Measurements from ENCODE around the gene GPR141. TPM values are rescaled to one million over a fixed set of nuclear protein-coding genes. Genes with fewer than 3 reads are reported as not detected.

GPR141 gene
- total RNA-seq, 1 experiment from 2014 or later, result 1.8 TPM

- peaks cover 11% of the 10 kb centered on the region for H3K4me1 Mint-ChIP-seq
- POLR2A ChIA-PET, result no interaction called here
Observed at GRCh38 chr7:37713613-37714012, 30.0 kb downstream of the GPR141 start.

DNA sequence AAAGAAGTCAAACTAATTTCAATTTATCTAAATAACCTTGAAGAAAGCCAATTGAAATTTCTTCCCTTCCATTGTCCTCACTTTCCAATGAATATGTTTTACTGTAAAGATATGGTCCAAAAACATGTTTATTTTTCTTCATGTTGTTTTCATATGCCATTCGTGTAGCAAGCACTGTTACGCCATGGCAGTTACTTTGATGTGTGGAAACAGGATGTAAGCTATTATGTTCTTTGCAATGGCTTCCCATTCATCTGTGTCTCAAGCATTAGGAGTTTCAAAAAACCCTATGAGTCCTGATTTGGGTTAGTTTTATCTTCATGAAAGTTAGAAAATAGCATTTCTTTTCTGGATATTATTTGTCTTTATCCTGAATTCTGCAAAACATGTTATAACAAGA is 31.0 kb downstream of the GPR141 start:
- no peak for TF ChIP-seq ZNF121 (CRISPR knock-in tag; IDR thresholded peaks at IDR 0.05)
- no peak for TF ChIP-seq ZNF423 (CRISPR knock-in tag; IDR thresholded peaks at IDR 0.05)
- no peak for TF ChIP-seq SMAD4 (CRISPR knock-in tag; IDR thresholded peaks at IDR 0.05)
- TF ChIP-seq ATF2 (CRISPR knock-in tag; IDR thresholded peaks at IDR 0.05; ENCODE audit: borderline replicate concordance, low read depth), result no peak
- TF ChIP-seq, protein P1, sequence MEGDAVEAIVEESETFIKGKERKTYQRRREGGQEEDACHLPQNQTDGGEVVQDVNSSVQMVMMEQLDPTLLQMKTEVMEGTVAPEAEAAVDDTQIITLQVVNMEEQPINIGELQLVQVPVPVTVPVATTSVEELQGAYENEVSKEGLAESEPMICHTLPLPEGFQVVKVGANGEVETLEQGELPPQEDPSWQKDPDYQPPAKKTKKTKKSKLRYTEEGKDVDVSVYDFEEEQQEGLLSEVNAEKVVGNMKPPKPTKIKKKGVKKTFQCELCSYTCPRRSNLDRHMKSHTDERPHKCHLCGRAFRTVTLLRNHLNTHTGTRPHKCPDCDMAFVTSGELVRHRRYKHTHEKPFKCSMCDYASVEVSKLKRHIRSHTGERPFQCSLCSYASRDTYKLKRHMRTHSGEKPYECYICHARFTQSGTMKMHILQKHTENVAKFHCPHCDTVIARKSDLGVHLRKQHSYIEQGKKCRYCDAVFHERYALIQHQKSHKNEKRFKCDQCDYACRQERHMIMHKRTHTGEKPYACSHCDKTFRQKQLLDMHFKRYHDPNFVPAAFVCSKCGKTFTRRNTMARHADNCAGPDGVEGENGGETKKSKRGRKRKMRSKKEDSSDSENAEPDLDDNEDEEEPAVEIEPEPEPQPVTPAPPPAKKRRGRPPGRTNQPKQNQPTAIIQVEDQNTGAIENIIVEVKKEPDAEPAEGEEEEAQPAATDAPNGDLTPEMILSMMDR (IDR thresholded peaks at IDR 0.05), result no peak
- TF ChIP-seq, protein P2, sequence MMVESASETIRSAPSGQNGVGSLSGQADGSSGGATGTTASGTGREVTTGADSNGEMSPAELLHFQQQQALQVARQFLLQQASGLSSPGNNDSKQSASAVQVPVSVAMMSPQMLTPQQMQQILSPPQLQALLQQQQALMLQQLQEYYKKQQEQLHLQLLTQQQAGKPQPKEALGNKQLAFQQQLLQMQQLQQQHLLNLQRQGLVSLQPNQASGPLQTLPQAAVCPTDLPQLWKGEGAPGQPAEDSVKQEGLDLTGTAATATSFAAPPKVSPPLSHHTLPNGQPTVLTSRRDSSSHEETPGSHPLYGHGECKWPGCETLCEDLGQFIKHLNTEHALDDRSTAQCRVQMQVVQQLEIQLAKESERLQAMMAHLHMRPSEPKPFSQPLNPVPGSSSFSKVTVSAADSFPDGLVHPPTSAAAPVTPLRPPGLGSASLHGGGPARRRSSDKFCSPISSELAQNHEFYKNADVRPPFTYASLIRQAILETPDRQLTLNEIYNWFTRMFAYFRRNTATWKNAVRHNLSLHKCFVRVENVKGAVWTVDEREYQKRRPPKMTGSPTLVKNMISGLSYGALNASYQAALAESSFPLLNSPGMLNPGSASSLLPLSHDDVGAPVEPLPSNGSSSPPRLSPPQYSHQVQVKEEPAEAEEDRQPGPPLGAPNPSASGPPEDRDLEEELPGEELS (CRISPR knock-in tag; IDR thresholded peaks at IDR 0.05), result no peak
- no peak for TF ChIP-seq HMGA2 (CRISPR knock-in tag; IDR thresholded peaks at IDR 0.05)
- TF ChIP-seq, protein P3, sequence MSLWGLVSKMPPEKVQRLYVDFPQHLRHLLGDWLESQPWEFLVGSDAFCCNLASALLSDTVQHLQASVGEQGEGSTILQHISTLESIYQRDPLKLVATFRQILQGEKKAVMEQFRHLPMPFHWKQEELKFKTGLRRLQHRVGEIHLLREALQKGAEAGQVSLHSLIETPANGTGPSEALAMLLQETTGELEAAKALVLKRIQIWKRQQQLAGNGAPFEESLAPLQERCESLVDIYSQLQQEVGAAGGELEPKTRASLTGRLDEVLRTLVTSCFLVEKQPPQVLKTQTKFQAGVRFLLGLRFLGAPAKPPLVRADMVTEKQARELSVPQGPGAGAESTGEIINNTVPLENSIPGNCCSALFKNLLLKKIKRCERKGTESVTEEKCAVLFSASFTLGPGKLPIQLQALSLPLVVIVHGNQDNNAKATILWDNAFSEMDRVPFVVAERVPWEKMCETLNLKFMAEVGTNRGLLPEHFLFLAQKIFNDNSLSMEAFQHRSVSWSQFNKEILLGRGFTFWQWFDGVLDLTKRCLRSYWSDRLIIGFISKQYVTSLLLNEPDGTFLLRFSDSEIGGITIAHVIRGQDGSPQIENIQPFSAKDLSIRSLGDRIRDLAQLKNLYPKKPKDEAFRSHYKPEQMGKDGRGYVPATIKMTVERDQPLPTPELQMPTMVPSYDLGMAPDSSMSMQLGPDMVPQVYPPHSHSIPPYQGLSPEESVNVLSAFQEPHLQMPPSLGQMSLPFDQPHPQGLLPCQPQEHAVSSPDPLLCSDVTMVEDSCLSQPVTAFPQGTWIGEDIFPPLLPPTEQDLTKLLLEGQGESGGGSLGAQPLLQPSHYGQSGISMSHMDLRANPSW (CRISPR knock-in tag; conservative IDR thresholded peaks at IDR 0.05; ENCODE audit: low read depth), result no peak
- ATAC-seq (no peak), DNase-seq (ENCODE audit: low spot score) (no peak)
- ChIA-PET POLR2A (no interaction called here), CTCF (no interaction called here)
- H3K36me3 Mint-ChIP-seq, result no peaks in the 10 kb centered on the region
- H3K4me3 Mint-ChIP-seq, result no peak overlapping the region
- no peak overlapping the region for H3K27ac Mint-ChIP-seq
- peaks cover 8% of the 10 kb centered on the region for H3K9me3 Mint-ChIP-seq
- no peaks in the 10 kb centered on the region for H3K27me3 Mint-ChIP-seq (ENCODE audit: low read depth)
- peaks cover 11% of the 10 kb centered on the region for H3K4me1 Mint-ChIP-seq

More at GRCh38 chr7:37713613-37714012, 30.0 kb downstream of the GPR141 start:
- peaks cover 4% of the 10 kb centered on the region; the same call in 1 of the 2 replicates for H3K9me3 Mint-ChIP-seq
- H3K4me3 Mint-ChIP-seq, result no peak overlapping the region
- no peaks in the 10 kb centered on the region for H3K36me3 Mint-ChIP-seq
- CTCF ChIA-PET, result no interaction called here
- ATAC-seq (no peak), DNase-seq (ENCODE audit: low spot score) (no peak)
- H3K27ac Mint-ChIP-seq, result no peak overlapping the region
- H3K27me3 Mint-ChIP-seq (ENCODE audit: low read depth), result no peaks in the 10 kb centered on the region
- TF ChIP-seq, protein P4, sequence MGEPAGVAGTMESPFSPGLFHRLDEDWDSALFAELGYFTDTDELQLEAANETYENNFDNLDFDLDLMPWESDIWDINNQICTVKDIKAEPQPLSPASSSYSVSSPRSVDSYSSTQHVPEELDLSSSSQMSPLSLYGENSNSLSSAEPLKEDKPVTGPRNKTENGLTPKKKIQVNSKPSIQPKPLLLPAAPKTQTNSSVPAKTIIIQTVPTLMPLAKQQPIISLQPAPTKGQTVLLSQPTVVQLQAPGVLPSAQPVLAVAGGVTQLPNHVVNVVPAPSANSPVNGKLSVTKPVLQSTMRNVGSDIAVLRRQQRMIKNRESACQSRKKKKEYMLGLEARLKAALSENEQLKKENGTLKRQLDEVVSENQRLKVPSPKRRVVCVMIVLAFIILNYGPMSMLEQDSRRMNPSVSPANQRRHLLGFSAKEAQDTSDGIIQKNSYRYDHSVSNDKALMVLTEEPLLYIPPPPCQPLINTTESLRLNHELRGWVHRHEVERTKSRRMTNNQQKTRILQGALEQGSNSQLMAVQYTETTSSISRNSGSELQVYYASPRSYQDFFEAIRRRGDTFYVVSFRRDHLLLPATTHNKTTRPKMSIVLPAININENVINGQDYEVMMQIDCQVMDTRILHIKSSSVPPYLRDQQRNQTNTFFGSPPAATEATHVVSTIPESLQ (CRISPR knock-in tag; IDR thresholded peaks at IDR 0.05), result no peak
- TF ChIP-seq, protein P5, sequence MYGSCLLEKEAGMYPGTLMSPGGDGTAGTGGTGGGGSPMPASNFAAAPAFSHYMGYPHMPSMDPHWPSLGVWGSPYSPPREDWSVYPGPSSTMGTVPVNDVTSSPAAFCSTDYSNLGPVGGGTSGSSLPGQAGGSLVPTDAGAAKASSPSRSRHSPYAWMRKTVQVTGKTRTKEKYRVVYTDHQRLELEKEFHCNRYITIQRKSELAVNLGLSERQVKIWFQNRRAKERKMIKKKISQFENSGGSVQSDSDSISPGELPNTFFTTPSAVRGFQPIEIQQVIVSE (CRISPR knock-in tag; IDR thresholded peaks at IDR 0.05; ENCODE audit: borderline replicate concordance), result no peak
- TF ChIP-seq ATF2 (CRISPR knock-in tag; IDR thresholded peaks at IDR 0.05; ENCODE audit: borderline replicate concordance, low read depth), result no peak
- TF ChIP-seq, protein P1 (IDR thresholded peaks at IDR 0.05), result no peak
- TF ChIP-seq FOXJ3 (CRISPR knock-in tag; IDR thresholded peaks at IDR 0.05; ENCODE audit: borderline replicate concordance), result no peak

All from WTC11 (cell line).